NCI-H1694 treated with DMSO at 0.1 percent for 48 hours (cell line): Measurements from ENCODE around the gene HDAC10.
A peak's percentile ranks its signal among the peaks of the same experiment; 100 is the strongest.

Experiments
- DNase-seq: peaks from one replicate; lab custom pipeline; 2025; lab: John Stamatoyannopoulos, UW

HDAC10 gene

GRCh38 chr22:50200461-50201190, 50.4 kb downstream of the HDAC10 start, which contains the start of gene SELENOO:
Gene SELENOO, plus strand, starts transcription at chr22:50201011. Its CDS starts 26 bp downstream, at chr22:50201037.
- peak; percentile 77 for DNase-seq

- DNase-seq = no peak
Observed at GRCh38 chr22:50199829-50200460, 51.1 kb downstream of the HDAC10 start.

- DNase-seq = no peak
Observed at GRCh38 chr22:50199251-50199721, 51.8 kb downstream of the HDAC10 start.

- DNase-seq = no peak
Observed at GRCh38 chr22:50198624-50199017, 52.4 kb downstream of the HDAC10 start.

GRCh38 chr22:50197856-50198623, 53.0 kb downstream of the HDAC10 start:
- DNase-seq = no peak

- no peak for DNase-seq
Observed at GRCh38 chr22:50197000-50197800, 53.9 kb downstream of the HDAC10 start.

- DNase-seq = no peak
Observed at GRCh38 chr22:50196256-50196655, 54.8 kb downstream of the HDAC10 start.
